Tibial nerve (tissue), 4 donors: ENCODE measurements around the gene PITPNM3. TPM values are rescaled to one million over a fixed set of nuclear protein-coding genes. Genes with fewer than 3 reads are reported as not detected.
A peak's percentile ranks its signal among the peaks of the same experiment; 100 is the strongest.

Experiments
- DNase-seq, 2 donors: peaks; one replicate each; pipeline ENCODE4 v3.0.0-alpha.2; 2019; ENCODE audit warnings: low spot score in 2 of 2
- H3K27ac ChIP-seq, 4 donors: fragments of 200-600 bp; sonication (generic) in 3 of 4; one replicate each; pipeline ENCODE4 v1.5.1; 2017 to 2019; ENCODE audit warnings: mild to moderate bottlenecking in 1 of 4
- H3K27me3 ChIP-seq, 2 donors: fragments of 200-600 bp; sonication (generic) in 1 of 2; one replicate each; pipeline versions ENCODE4 v1.5.1 to v1.6.0; 2017 to 2019
- H3K36me3 ChIP-seq, 3 donors: fragments of 200-600 bp; sonication (generic); one replicate each; pipeline ENCODE4 v1.5.1; 2018 to 2019
- H3K4me1 ChIP-seq, 4 donors: fragments of 200-600 bp; sonication (generic) in 3 of 4; one replicate each; pipeline ENCODE4 v1.5.1; 2017 to 2019
- H3K4me3 ChIP-seq, 4 donors: fragments of 200-600 bp; sonication (generic) in 3 of 4; one replicate each; pipeline ENCODE4 v1.5.1; 2017 to 2019; ENCODE audit warnings: mild to moderate bottlenecking in 1 of 4, moderate library complexity in 1 of 4
- H3K9me3 ChIP-seq, 4 donors: fragments of 200-600 bp; sonication (generic) in 3 of 4; one replicate each; pipeline ENCODE4 v1.5.1; 2017 to 2019
- EP300 ChIP-seq, 2 donors: sonication (generic); formaldehyde crosslinking; IDR thresholded peaks; one replicate each; pipeline ENCODE4 v1.6.1; 2017; ENCODE audit warnings: antibody characterized with exemption in 2 of 2, mild to moderate bottlenecking in 1 of 2
- POLR2A ChIP-seq, 2 donors: fragments of 450-650 bp; IDR thresholded peaks; one replicate each; pipeline ENCODE4 v1.6.1; 2017; ENCODE audit warnings: antibody characterized with exemption in 2 of 2, mild to moderate bottlenecking in 2 of 2, moderate library complexity in 2 of 2
- WGBS, 2 donors: methylation state at CpG; one replicate each; pipeline ENCODE4 v1.1.5; 2018; 5-methylcytosine and 5-hydroxymethylcytosine counted together
- total RNA-seq, 4 donors: library from RNA; depleted of rRNA; stranded (reverse); fragments of >200 nt; gene quantifications; one replicate each; pipeline ENCODE4 v1.1.0, GENCODE V29; 2016
- TF ChIP-seq, protein P1 (sequence below), 5 experiments: fragments of 200-600 bp in 3 of 5; fragments of 450-650 bp in 2 of 5; sonication (generic) in 3 of 5; IDR thresholded peaks; one replicate each; pipeline ENCODE4 v1.5.1; 2016 to 2019; ENCODE audit warnings: antibody characterized with exemption in 5 of 5, mild to moderate bottlenecking in 3 of 5, moderate library complexity in 2 of 5

The PITPNM3 gene
- total RNA-seq, 4 donors from 2014 or later, result 0.90 to 5.2 (median 2.3) TPM

DNA sequence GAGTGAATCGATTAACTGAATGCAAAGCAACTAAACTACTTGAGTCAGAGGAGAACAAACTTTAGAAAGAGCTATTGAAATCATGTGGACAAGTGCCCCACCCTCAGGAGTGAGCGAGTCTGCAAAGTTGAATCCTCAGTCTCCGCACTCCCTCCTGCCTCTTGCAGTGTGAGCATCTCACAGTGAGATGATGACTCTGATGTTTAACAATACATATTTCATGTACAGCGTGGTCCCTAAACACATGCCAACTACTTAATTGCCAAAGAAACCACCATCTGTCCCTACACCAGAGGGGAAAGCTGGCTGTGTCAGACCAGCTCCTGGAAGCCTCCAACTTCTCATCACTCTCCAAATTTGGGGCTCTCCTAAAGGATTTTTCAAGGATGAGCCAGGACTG is 80.9 kb downstream of the PITPNM3 start:
- DNase-seq, result no peak
- WGBS, 2 donors, result 60 to 74% methylated on average over 4 of the region's 4 CpGs
- Histone ChIP-seq H3K36me3 (peaks cover 0 to 9% (median 0%) of the 10 kb centered on the region in 3 donors), H3K4me3 (no peak overlapping the region), H3K4me1 (peaks cover 0 to 17% (median 0%) of the 10 kb centered on the region in 4 donors), H3K9me3 (no peaks in the 10 kb centered on the region), H3K27me3 (no peaks in the 10 kb centered on the region), H3K27ac (no peak overlapping the region)
- TF ChIP-seq POLR2A (IDR thresholded peaks at IDR 0.05) (no peak), EP300 (IDR thresholded peaks at IDR 0.05) (no peak)
- TF ChIP-seq, protein P1, sequence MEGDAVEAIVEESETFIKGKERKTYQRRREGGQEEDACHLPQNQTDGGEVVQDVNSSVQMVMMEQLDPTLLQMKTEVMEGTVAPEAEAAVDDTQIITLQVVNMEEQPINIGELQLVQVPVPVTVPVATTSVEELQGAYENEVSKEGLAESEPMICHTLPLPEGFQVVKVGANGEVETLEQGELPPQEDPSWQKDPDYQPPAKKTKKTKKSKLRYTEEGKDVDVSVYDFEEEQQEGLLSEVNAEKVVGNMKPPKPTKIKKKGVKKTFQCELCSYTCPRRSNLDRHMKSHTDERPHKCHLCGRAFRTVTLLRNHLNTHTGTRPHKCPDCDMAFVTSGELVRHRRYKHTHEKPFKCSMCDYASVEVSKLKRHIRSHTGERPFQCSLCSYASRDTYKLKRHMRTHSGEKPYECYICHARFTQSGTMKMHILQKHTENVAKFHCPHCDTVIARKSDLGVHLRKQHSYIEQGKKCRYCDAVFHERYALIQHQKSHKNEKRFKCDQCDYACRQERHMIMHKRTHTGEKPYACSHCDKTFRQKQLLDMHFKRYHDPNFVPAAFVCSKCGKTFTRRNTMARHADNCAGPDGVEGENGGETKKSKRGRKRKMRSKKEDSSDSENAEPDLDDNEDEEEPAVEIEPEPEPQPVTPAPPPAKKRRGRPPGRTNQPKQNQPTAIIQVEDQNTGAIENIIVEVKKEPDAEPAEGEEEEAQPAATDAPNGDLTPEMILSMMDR (IDR thresholded peaks at IDR 0.05), result no peak

DNA sequence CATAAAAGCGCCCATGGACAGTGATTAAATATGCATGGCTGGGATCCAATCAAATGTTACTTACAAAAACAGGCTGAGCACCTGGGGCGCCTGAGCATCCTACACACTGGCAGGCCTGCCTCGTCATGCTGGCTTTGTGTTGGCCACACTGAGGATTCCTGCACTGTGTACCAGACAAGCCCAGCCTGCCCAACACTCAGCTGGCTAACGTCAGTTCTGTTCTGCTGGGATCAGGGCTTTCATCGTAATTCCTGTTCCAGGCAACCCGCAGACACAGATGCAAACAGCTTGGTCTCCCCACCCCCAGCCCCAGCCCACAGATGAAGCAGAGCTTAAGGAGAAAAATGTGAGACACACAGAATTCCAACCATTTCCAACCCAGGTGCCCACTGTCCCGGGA is 81.4 kb downstream of the PITPNM3 start:
- Histone ChIP-seq H3K9me3 (no peaks in the 10 kb centered on the region), H3K4me3 (no peak overlapping the region), H3K27ac (no peak overlapping the region), H3K4me1 (peaks cover 0 to 17% (median 0%) of the 10 kb centered on the region in 4 donors), H3K27me3 (no peaks in the 10 kb centered on the region), H3K36me3 (peaks cover 0 to 9% (median 0%) of the 10 kb centered on the region in 3 donors)
- WGBS, 2 donors, result 69 to 72% methylated on average over 7 of the region's 7 CpGs
- TF ChIP-seq, protein P1 (IDR thresholded peaks at IDR 0.05), result no peak
- TF ChIP-seq POLR2A (IDR thresholded peaks at IDR 0.05) (no peak), EP300 (IDR thresholded peaks at IDR 0.05) (no peak)
- no peak for DNase-seq

DNA sequence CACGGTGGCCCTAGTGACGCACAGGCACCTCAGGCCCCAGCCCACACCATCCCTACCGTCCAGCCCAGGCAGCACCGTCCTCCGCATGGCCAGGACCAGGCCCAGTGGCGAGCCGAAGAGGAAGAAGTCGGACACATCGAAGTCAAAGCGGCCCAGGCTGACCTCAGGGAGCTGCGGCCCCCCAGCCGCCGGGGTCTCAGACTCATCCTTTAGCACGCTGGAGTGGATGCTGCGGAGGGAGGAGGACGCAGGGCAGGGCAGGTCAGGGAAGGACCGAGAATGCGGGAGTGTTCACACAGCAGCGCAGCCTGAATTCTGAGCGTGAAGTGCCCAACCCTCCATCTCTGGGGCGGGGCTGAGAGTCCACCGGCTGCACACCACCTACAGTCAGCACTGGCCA is 82.0 kb downstream of the PITPNM3 start:
- no peak for DNase-seq
- TF ChIP-seq POLR2A (IDR thresholded peaks at IDR 0.05) (no peak), EP300 (IDR thresholded peaks at IDR 0.05) (no peak)
- TF ChIP-seq, protein P1 (IDR thresholded peaks at IDR 0.05), result no peak
- Histone ChIP-seq H3K4me3 (no peak overlapping the region), H3K27ac (no peak overlapping the region), H3K4me1 (peaks cover 0 to 17% (median 0%) of the 10 kb centered on the region in 4 donors), H3K27me3 (no peaks in the 10 kb centered on the region), H3K36me3 (peaks cover 0 to 9% (median 0%) of the 10 kb centered on the region in 3 donors), H3K9me3 (no peaks in the 10 kb centered on the region)
- 84 to 90% methylated on average over 22 of the region's 22 CpGs for WGBS, 2 donors

DNA sequence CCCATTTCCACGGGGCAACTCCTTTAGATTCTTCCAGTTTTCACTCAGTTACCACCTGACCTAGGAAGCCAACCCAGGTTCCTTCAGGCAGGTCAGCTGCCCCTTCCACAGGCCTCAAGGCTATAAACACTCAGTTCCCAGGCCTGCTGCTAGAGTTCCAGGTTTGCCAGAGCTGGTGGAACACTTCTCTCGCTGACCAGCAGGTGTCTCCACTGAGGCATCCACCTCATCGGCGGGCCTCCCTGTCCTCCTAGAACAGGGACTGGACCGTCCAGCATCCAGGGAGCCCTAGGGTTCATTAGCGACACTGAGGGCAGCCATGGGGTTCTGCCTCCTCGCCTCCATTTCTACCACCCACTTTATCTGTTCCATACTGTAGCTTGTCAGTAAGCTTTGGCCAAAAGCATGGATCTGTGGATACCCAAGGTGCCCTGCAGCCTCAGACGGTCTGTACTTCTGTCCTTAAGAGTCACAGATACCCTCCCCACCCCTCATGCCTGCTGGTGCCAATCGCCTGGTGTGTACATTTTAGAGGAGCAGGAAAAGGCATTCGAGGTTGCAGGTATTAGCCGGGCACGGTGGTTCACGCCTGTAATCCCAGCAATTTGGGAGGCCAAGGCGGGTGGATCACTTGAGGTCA is 83.1 kb downstream of the PITPNM3 start:
- H3K4me1 ChIP-seq, result peaks cover 0 to 17% (median 0%) of the 10 kb centered on the region in 4 donors
- no peak overlapping the region for H3K4me3 ChIP-seq
- DNase-seq, result peak; percentile 43 to 65
- TF ChIP-seq, protein P1 (IDR thresholded peaks at IDR 0.05), result peak; percentile 78 to 89 (median 83)
- TF ChIP-seq EP300 (IDR thresholded peaks at IDR 0.05), result no peak
- no peaks in the 10 kb centered on the region for H3K27me3 ChIP-seq
- H3K27ac ChIP-seq, result no peak overlapping the region
- no peaks in the 10 kb centered on the region for H3K9me3 ChIP-seq
- H3K36me3 ChIP-seq, result peaks cover 0 to 17% (median 0%) of the 10 kb centered on the region in 3 donors
- WGBS, 2 donors, result 46 to 49% methylated on average over 14 of the region's 14 CpGs

DNA sequence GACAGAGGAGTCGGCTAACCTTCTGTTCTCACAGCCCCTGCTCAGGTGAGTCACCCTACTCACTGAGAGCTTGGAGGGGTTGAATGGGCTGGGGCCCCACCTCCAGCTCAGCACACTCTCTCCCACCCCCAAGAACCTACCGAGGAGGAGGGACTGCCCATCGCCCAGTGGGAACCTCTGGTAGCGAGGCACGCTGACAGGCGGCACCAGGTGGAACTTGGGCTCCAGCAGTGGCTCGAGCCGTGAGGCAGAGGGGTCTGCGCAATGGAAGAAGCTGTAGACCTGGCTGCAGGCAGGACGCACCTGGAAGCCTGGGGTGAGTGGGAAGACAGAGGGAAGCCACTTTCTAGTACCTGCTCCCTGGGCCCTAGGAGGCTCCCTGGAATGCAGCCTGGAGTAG is 83.8 kb downstream of the PITPNM3 start:
- peaks cover 0 to 4% (median 0%) of the 10 kb centered on the region in 4 donors for H3K9me3 ChIP-seq
- no peaks in the 10 kb centered on the region for H3K27me3 ChIP-seq
- no peak for DNase-seq
- WGBS, 2 donors, result 93 to 96% methylated on average over 10 of the region's 10 CpGs
- H3K4me1 ChIP-seq, result peaks cover 0 to 17% (median 0%) of the 10 kb centered on the region in 4 donors
- no peak for TF ChIP-seq POLR2A (IDR thresholded peaks at IDR 0.05)
- TF ChIP-seq, protein P1 (IDR thresholded peaks at IDR 0.05), result no peak
- no peak for TF ChIP-seq EP300 (IDR thresholded peaks at IDR 0.05)
- H3K27ac ChIP-seq, result no peak overlapping the region
- H3K36me3 ChIP-seq, result peaks cover 0 to 25% (median 0%) of the 10 kb centered on the region in 3 donors
- no peak overlapping the region for H3K4me3 ChIP-seq
